Liver (tissue), 9 donors: ENCODE measurements around the gene PIGT. TPM values are rescaled to one million over a fixed set of nuclear protein-coding genes. Genes with fewer than 3 reads are reported as not detected.

ENCODE experiments used
- DNase-seq: peaks from one replicate; pipeline ENCODE4 v3.0.0-alpha.2; 2017; ENCODE audit warnings: low spot score
- H3K27ac ChIP-seq, 2 donors: one replicate each; pipeline ENCODE4 v1.7.0; 2013; ENCODE audit warnings: inconsistent platforms in 2 of 2, low read length in 2 of 2, control low read depth in 1 of 2, low read depth in 1 of 2, mild to moderate bottlenecking in 1 of 2
- H3K27me3 ChIP-seq, 4 donors: one replicate each; pipeline versions ENCODE4 v1.6.1 to v1.7.0; 2013; ENCODE audit warnings: low read length in 3 of 4, inconsistent platforms in 1 of 4, mild to moderate bottlenecking in 1 of 4, moderate library complexity in 1 of 4; ENCODE audit not compliant: control insufficient read depth in 4 of 4, insufficient read depth in 4 of 4
- H3K36me3 ChIP-seq, 4 donors: one replicate each; pipeline versions ENCODE4 v1.6.1 to v1.7.0; 2013; ENCODE audit warnings: low read length in 3 of 4, mild to moderate bottlenecking in 3 of 4, low read depth in 1 of 4, moderate library complexity in 1 of 4; ENCODE audit not compliant: control insufficient read depth in 4 of 4, insufficient read depth in 3 of 4
- H3K4me1 ChIP-seq, 4 donors: one replicate each; pipeline versions ENCODE4 v1.6.1 to v1.7.0; 2013; ENCODE audit warnings: low read length in 3 of 4, mild to moderate bottlenecking in 3 of 4, moderate library complexity in 1 of 4; ENCODE audit not compliant: control insufficient read depth in 4 of 4, insufficient read depth in 4 of 4
- H3K4me3 ChIP-seq, 3 donors: one replicate each; pipeline versions ENCODE4 v1.6.1 to v1.7.0; 2013; ENCODE audit warnings: low read length in 3 of 3, control low read depth in 1 of 3, low read depth in 1 of 3, mild to moderate bottlenecking in 1 of 3
- H3K9ac ChIP-seq, 2 donors: one replicate each; pipeline ENCODE4 v1.7.0; 2013; ENCODE audit warnings: low read length in 2 of 2, mild to moderate bottlenecking in 2 of 2, moderate library complexity in 2 of 2, control low read depth in 1 of 2, low read depth in 1 of 2
- H3K9me3 ChIP-seq, 4 donors: one replicate each; pipeline versions ENCODE4 v1.6.1 to v1.7.0; 2013; ENCODE audit warnings: low read length in 3 of 4; ENCODE audit not compliant: control insufficient read depth in 4 of 4
- EGR1 ChIP-seq, 2 donors: IDR thresholded peaks; 2 replicates each; pipeline ENCODE4 v1.6.1; 2016 to 2018; ENCODE audit warnings: antibody characterized with exemption in 2 of 2, low read depth in 2 of 2
- FOXA1 ChIP-seq: IDR thresholded peaks from 2 replicates; pipeline ENCODE4 v1.6.1; 2016; ENCODE audit warnings: antibody characterized with exemption
- FOXA2 ChIP-seq: IDR thresholded peaks from 2 replicates; pipeline ENCODE4 v1.6.1; 2016; ENCODE audit warnings: antibody characterized with exemption
- GABPA ChIP-seq, 2 donors: IDR thresholded peaks in 1 of 2; conservative IDR thresholded peaks in 1 of 2; 2 replicates each; pipeline ENCODE4 v1.6.1; 2016; ENCODE audit warnings: antibody characterized with exemption in 2 of 2, mild to moderate bottlenecking in 1 of 2, moderate library complexity in 1 of 2
- HNF4A ChIP-seq, 2 donors: conservative IDR thresholded peaks; 2 replicates each; pipeline ENCODE4 v1.6.1; 2016; ENCODE audit warnings: antibody characterized with exemption in 2 of 2, mild to moderate bottlenecking in 2 of 2
- HNF4G ChIP-seq: IDR thresholded peaks from 2 replicates; pipeline ENCODE4 v1.6.1; 2016; ENCODE audit warnings: antibody characterized with exemption
- JUND ChIP-seq, 2 donors: IDR thresholded peaks; 2 replicates each; pipeline ENCODE4 v1.6.1; 2016; ENCODE audit warnings: antibody characterized with exemption in 2 of 2
- NR2F2 ChIP-seq: IDR thresholded peaks from 2 replicates; pipeline ENCODE4 v1.6.1; 2016; ENCODE audit warnings: antibody characterized with exemption
- RAD21 ChIP-seq, 2 donors: IDR thresholded peaks; 2 replicates each; pipeline ENCODE4 v1.6.1; 2016; ENCODE audit warnings: antibody characterized with exemption in 2 of 2, mild to moderate bottlenecking in 2 of 2
- RXRA ChIP-seq, 2 donors: IDR thresholded peaks; 2 replicates each; pipeline ENCODE4 v1.6.1; 2017 to 2018; ENCODE audit warnings: antibody characterized with exemption in 2 of 2, mild to moderate bottlenecking in 1 of 2
- SP1 ChIP-seq: IDR thresholded peaks from 2 replicates; pipeline ENCODE4 v1.6.1; 2018; ENCODE audit warnings: antibody characterized with exemption, mild to moderate bottlenecking
- TAF1 ChIP-seq: conservative IDR thresholded peaks from 2 replicates; pipeline ENCODE4 v1.6.1; 2016; ENCODE audit warnings: antibody characterized with exemption, mild to moderate bottlenecking
- YY1 ChIP-seq: IDR thresholded peaks from 2 replicates; pipeline ENCODE4 v1.6.1; 2016; ENCODE audit warnings: antibody characterized with exemption, mild to moderate bottlenecking
- WGBS: extraction: QIAGEN DNeasy Blood & Tissue Kit; methylation state at CpG from one replicate; pipeline ENCODE4 v1.1.7; 2013; 5-methylcytosine and 5-hydroxymethylcytosine counted together
- polyA plus RNA-seq, 2 donors: library from polyadenylated mRNA; stranded (reverse) in 1 of 2; unstranded in 1 of 2; fragments of 200-250 nt in 1 of 2; fragments of >200 nt in 1 of 2; fragmentation: Nextera tagmentation in 1 of 2; extraction: Ambion mirVana in 1 of 2; gene quantifications; one replicate each; pipeline versions ENCODE4 v1.2.1 to v1.2.3, GENCODE V29; 2013 to 2015
- total RNA-seq, 2 donors: library from RNA; depleted of rRNA; stranded (reverse); fragments of >200 nt; gene quantifications; one replicate each; pipeline ENCODE4 v1.2.3, GENCODE V29; 2014
- TF ChIP-seq, protein P1 (sequence below): IDR thresholded peaks from 2 replicates; pipeline ENCODE4 v1.6.1; 2016; ENCODE audit warnings: antibody characterized with exemption
- TF ChIP-seq, protein P2 (sequence below): IDR thresholded peaks from 2 replicates; pipeline ENCODE4 v1.6.1; 2016; ENCODE audit warnings: antibody characterized with exemption, mild to moderate bottlenecking
- TF ChIP-seq, protein P3 (sequence below): IDR thresholded peaks from 2 replicates; pipeline ENCODE4 v1.6.1; 2016; ENCODE audit warnings: antibody characterized with exemption
- TF ChIP-seq, protein P4 (sequence below): fragments of 150-350 bp; IDR thresholded peaks from 2 replicates; pipeline ENCODE4 v1.5.1; 2017; ENCODE audit warnings: improper control_type of control experiment, low read depth, low read length; ENCODE audit not compliant: missing input control
- TF ChIP-seq, protein P5 (sequence below): IDR thresholded peaks from 2 replicates; pipeline ENCODE4 v1.6.1; 2016; ENCODE audit warnings: antibody characterized with exemption
- donor health status: healthy.
- donor health status: healthy.
- donor health status: healthy.
- donor health status: healthy.
- donor health status: healthy.

Gene PIGT
- total RNA-seq = 10 to 100 TPM; 14.4 to 20.7 TPM
- 10 to 100 TPM; 47.6 to 64.5 TPM for polyA plus RNA-seq

GRCh38 chr20:45415822-45416637 lies at the start of gene PIGT:
PIGT (plus strand) TSS chr20:45416141; CDS start chr20:45416157, 16 bp downstream.
- under 1% methylated on average over 52 of the region's 52 CpGs for WGBS
- Histone ChIP-seq H3K27me3 (no peaks in the 10 kb centered on the region), H3K27ac (peak within 1 kb of the TSS; percentile 60 to 61), H3K36me3 (peaks cover 3 to 14% (median 8%) of the 10 kb centered on the region in 4 donors), H3K4me3 (peak within 1 kb of the TSS; percentile 72 to 87 (median 80)), H3K9me3 (no peaks in the 10 kb centered on the region), H3K4me1 (peaks cover 7 to 23% (median 12%) of the 10 kb centered on the region in 4 donors), H3K9ac (peak within 1 kb of the TSS; percentile 53 to 62)
- no peak for TF ChIP-seq HNF4A (conservative IDR thresholded peaks at IDR 0.05)
- TF ChIP-seq JUND (IDR thresholded peaks at IDR 0.05) = no peak
- TF ChIP-seq FOXA2 = no peak
- TF ChIP-seq NR2F2 = no peak
- TF ChIP-seq, protein P1, sequence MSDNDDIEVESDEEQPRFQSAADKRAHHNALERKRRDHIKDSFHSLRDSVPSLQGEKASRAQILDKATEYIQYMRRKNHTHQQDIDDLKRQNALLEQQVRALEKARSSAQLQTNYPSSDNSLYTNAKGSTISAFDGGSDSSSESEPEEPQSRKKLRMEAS = peak; percentile 53
- TF ChIP-seq, protein P2, sequence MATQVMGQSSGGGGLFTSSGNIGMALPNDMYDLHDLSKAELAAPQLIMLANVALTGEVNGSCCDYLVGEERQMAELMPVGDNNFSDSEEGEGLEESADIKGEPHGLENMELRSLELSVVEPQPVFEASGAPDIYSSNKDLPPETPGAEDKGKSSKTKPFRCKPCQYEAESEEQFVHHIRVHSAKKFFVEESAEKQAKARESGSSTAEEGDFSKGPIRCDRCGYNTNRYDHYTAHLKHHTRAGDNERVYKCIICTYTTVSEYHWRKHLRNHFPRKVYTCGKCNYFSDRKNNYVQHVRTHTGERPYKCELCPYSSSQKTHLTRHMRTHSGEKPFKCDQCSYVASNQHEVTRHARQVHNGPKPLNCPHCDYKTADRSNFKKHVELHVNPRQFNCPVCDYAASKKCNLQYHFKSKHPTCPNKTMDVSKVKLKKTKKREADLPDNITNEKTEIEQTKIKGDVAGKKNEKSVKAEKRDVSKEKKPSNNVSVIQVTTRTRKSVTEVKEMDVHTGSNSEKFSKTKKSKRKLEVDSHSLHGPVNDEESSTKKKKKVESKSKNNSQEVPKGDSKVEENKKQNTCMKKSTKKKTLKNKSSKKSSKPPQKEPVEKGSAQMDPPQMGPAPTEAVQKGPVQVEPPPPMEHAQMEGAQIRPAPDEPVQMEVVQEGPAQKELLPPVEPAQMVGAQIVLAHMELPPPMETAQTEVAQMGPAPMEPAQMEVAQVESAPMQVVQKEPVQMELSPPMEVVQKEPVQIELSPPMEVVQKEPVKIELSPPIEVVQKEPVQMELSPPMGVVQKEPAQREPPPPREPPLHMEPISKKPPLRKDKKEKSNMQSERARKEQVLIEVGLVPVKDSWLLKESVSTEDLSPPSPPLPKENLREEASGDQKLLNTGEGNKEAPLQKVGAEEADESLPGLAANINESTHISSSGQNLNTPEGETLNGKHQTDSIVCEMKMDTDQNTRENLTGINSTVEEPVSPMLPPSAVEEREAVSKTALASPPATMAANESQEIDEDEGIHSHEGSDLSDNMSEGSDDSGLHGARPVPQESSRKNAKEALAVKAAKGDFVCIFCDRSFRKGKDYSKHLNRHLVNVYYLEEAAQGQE = peak; percentile 43
- TF ChIP-seq EGR1 (IDR thresholded peaks at IDR 0.05; ENCODE audit: low read depth in 2 of 2) = peak; percentile 59 to 81
- peak; percentile 99 for TF ChIP-seq YY1
- TF ChIP-seq HNF4G = no peak
- peak; percentile 81 to 97 for TF ChIP-seq GABPA (IDR thresholded peaks at IDR 0.05 in 1 of 2, conservative IDR thresholded peaks at IDR 0.05 in 1 of 2)
- TF ChIP-seq, protein P3, sequence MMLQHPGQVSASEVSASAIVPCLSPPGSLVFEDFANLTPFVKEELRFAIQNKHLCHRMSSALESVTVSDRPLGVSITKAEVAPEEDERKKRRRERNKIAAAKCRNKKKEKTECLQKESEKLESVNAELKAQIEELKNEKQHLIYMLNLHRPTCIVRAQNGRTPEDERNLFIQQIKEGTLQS = no peak
- TF ChIP-seq RXRA (IDR thresholded peaks at IDR 0.05) = peak in 1 of 2 donors; percentile 4
- no peak for TF ChIP-seq FOXA1
- TF ChIP-seq SP1 = peak; percentile 50
- TF ChIP-seq, protein P4, sequence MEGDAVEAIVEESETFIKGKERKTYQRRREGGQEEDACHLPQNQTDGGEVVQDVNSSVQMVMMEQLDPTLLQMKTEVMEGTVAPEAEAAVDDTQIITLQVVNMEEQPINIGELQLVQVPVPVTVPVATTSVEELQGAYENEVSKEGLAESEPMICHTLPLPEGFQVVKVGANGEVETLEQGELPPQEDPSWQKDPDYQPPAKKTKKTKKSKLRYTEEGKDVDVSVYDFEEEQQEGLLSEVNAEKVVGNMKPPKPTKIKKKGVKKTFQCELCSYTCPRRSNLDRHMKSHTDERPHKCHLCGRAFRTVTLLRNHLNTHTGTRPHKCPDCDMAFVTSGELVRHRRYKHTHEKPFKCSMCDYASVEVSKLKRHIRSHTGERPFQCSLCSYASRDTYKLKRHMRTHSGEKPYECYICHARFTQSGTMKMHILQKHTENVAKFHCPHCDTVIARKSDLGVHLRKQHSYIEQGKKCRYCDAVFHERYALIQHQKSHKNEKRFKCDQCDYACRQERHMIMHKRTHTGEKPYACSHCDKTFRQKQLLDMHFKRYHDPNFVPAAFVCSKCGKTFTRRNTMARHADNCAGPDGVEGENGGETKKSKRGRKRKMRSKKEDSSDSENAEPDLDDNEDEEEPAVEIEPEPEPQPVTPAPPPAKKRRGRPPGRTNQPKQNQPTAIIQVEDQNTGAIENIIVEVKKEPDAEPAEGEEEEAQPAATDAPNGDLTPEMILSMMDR = peak; percentile 3
- peak in 1 of 2 donors; percentile 36 for TF ChIP-seq RAD21 (IDR thresholded peaks at IDR 0.05)
- TF ChIP-seq TAF1 = peak; percentile 46
- TF ChIP-seq, protein P5, sequence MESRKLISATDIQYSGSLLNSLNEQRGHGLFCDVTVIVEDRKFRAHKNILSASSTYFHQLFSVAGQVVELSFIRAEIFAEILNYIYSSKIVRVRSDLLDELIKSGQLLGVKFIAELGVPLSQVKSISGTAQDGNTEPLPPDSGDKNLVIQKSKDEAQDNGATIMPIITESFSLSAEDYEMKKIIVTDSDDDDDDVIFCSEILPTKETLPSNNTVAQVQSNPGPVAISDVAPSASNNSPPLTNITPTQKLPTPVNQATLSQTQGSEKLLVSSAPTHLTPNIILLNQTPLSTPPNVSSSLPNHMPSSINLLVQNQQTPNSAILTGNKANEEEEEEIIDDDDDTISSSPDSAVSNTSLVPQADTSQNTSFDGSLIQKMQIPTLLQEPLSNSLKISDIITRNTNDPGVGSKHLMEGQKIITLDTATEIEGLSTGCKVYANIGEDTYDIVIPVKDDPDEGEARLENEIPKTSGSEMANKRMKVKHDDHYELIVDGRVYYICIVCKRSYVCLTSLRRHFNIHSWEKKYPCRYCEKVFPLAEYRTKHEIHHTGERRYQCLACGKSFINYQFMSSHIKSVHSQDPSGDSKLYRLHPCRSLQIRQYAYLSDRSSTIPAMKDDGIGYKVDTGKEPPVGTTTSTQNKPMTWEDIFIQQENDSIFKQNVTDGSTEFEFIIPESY = no peak
- DNase-seq = peak; percentile 81
